CD4-positive, alpha-beta T cell (primary cell): ENCODE measurements around the gene APOL2. TPM values are rescaled to one million over a fixed set of nuclear protein-coding genes. Genes with fewer than 3 reads are reported as not detected.
A peak's percentile ranks its signal among the peaks of the same experiment; 100 is the strongest.
"Not testable (repeated sequence)": the region's sequence is repeated elsewhere in the genome, so short reads cannot be mapped to it uniquely, and the experiment has no call there.

Experiments used
- ATAC-seq: fragments of 200-7000 bp; cut with Tn5 transposase; one replicate; pipeline ENCODE4 v1.10.0; 2022; ENCODE audit warnings: mild to moderate bottlenecking; ENCODE audit not compliant: poor library complexity
- CTCF ChIA-PET: fragments of 350-600 bp; sonication (Branson Sonifier 250); formaldehyde crosslinking; loops from one replicate; lab custom pipeline; 2021; ENCODE audit warnings: antibody characterized with exemption, inconsistent platforms; lab: Charles Lee
- POLR2A ChIA-PET: fragments of 350-600 bp; sonication (Branson Sonifier 250); formaldehyde crosslinking; loops from one replicate; lab custom pipeline; 2021; ENCODE audit warnings: antibody characterized with exemption, inconsistent platforms; lab: Charles Lee
- DNase-seq, 14 experiments: peaks; one replicate each; pipeline ENCODE4 v3.0.0-alpha.2; 2013 to 2020; ENCODE audit warnings: mixed read lengths in 2 of 14
- H3K27ac ChIP-seq, 2 donors: one replicate each; pipeline versions ENCODE4 v1.5.1 to v1.7.0; 2013; ENCODE audit warnings: low read length in 2 of 2, low read depth in 1 of 2, mild to moderate bottlenecking in 1 of 2
- H3K27me3 ChIP-seq, 2 experiments: 1 replicate in 1 of 2; 2 replicates in 1 of 2; pipeline versions ENCODE4 v1.6.1 to v1.7.0; 2013; ENCODE audit warnings: low read length in 2 of 2, control low read depth in 1 of 2, mild to moderate bottlenecking in 1 of 2, moderate library complexity in 1 of 2; ENCODE audit not compliant: insufficient read depth in 2 of 2, control insufficient read depth in 1 of 2
- H3K36me3 ChIP-seq: one replicate; pipeline ENCODE4 v1.6.1; 2013; ENCODE audit warnings: low read length, control low read depth; ENCODE audit not compliant: insufficient read depth
- H3K4me1 ChIP-seq: one replicate; pipeline ENCODE4 v1.6.1; 2013; ENCODE audit warnings: low read length, control low read depth; ENCODE audit not compliant: insufficient read depth
- H3K4me3 ChIP-seq: one replicate; pipeline ENCODE4 v1.5.1; 2013; ENCODE audit warnings: mild to moderate bottlenecking, low read length, moderate library complexity
- H3K9me3 ChIP-seq, 2 experiments: 1 replicate in 1 of 2; 2 replicates in 1 of 2; pipeline versions ENCODE4 v1.6.1 to v1.7.0; 2013; ENCODE audit warnings: low read length in 2 of 2, mild to moderate bottlenecking in 2 of 2, control low read depth in 1 of 2, moderate library complexity in 1 of 2; ENCODE audit not compliant: control insufficient read depth in 1 of 2, insufficient read depth in 1 of 2
- H3K27ac Mint-ChIP-seq: one replicate; pipeline ENCODE4 v1.8.0; 2020; ENCODE audit warnings: mixed read lengths
- H3K27me3 Mint-ChIP-seq: one replicate; pipeline ENCODE4 v1.8.0; 2021; ENCODE audit warnings: mixed read lengths
- H3K36me3 Mint-ChIP-seq: one replicate; pipeline ENCODE4 v1.8.0; 2021; ENCODE audit warnings: low read depth, mixed read lengths
- H3K4me1 Mint-ChIP-seq: one replicate; pipeline ENCODE4 v1.8.0; 2021; ENCODE audit warnings: low read depth, mixed read lengths
- H3K4me3 Mint-ChIP-seq: one replicate; pipeline ENCODE4 v1.8.0; 2020; ENCODE audit warnings: mild to moderate bottlenecking, mixed read lengths
- H3K9me3 Mint-ChIP-seq: one replicate; pipeline ENCODE4 v1.8.0; 2020; ENCODE audit warnings: mixed read lengths
- CTCF ChIP-seq: fragments of 200-600 bp; IDR thresholded peaks from one replicate; pipeline ENCODE4 v1.8.0; 2022; ENCODE audit warnings: antibody characterized with exemption, mild to moderate bottlenecking
- intact Hi-C, 2 experiments: fragments of 100-400 bp; cut with DNase I in 1 of 2; cut with micrococcal nuclease in 1 of 2; formaldehyde crosslinking; loops; one replicate each; pipeline versions ENCODE4 v1.15.1 to v1.9.0; 2023 to 2025; cut with DNase I, micrococcal nuclease
- total RNA-seq, 174 experiments: library from RNA in 2 of 174; stranded (reverse) in 2 of 174; gene quantifications; one replicate each; pipeline ENCODE4 v1.2.3 and lab custom pipeline; 2021 to 2026

Gene APOL2
- total RNA-seq, 2 experiments from 2014 or later, result 17.8 to 21.8 TPM

- peaks cover 24% of the 10 kb centered on the region for H3K4me1 Mint-ChIP-seq
- Histone ChIP-seq H3K4me1 (peaks cover 28% of the 10 kb centered on the region), H3K36me3 (peaks cover 68% of the 10 kb centered on the region)
- H3K9me3 ChIP-seq, DNase-seq, H3K27ac Mint-ChIP-seq, H3K27ac ChIP-seq, H3K27me3 Mint-ChIP-seq, H3K27me3 ChIP-seq, H3K4me3 Mint-ChIP-seq, H3K9me3 Mint-ChIP-seq, intact Hi-C loops, H3K4me3 ChIP-seq, ATAC-seq: not testable (repeated sequence)
- H3K36me3 Mint-ChIP-seq, result peaks cover 87% of the 10 kb centered on the region
- ChIA-PET CTCF (interaction anchor here (1.5 kb wide), 2 partner anchors 16 to 67 kb away, joined by 3 to 4 read pairs; no protein-coding TSS in a partner anchor), POLR2A (interaction anchor here (0.8 kb wide), 1 partner anchor 22 kb away, joined by 3 read pairs; no protein-coding TSS in a partner anchor)
Measured at GRCh38 chr22:36261675-36262074, 22.3 kb upstream of the APOL2 start.

GRCh38 chr22:36259615-36260300 lies 20.4 kb upstream of the APOL2 start:
- Mint-ChIP-seq H3K9me3 (no peaks in the 10 kb centered on the region), H3K27ac (peak overlapping the region; percentile 77), H3K4me3 (no peak overlapping the region), H3K4me1 (peaks cover 35% of the 10 kb centered on the region), H3K27me3 (no peaks in the 10 kb centered on the region), H3K36me3 (peaks cover 79% of the 10 kb centered on the region)
- ChIA-PET CTCF (no interaction called here), POLR2A (no interaction called here)
- no peak for TF ChIP-seq CTCF
- DNase-seq (no peak), ATAC-seq (no peak)
- Histone ChIP-seq H3K36me3 (peaks cover 59% of the 10 kb centered on the region), H3K27me3 (no peaks in the 10 kb centered on the region), H3K9me3 (no peaks in the 10 kb centered on the region), H3K4me3 (no peak overlapping the region), H3K4me1 (peaks cover 37% of the 10 kb centered on the region), H3K27ac (peak overlapping the region in 1 of 2 donors; percentile 14)
- intact Hi-C loops, result no loop called here

- Histone ChIP-seq H3K4me1 (peaks cover 45% of the 10 kb centered on the region), H3K36me3 (peaks cover 56% of the 10 kb centered on the region), H3K9me3 (no peaks in the 10 kb centered on the region), H3K4me3 (no peak overlapping the region), H3K27me3 (no peaks in the 10 kb centered on the region), H3K27ac (peak overlapping the region in 1 of 2 donors; percentile 14)
- H3K9me3 Mint-ChIP-seq, result no peaks in the 10 kb centered on the region
- ChIA-PET POLR2A (no interaction called here), CTCF (no interaction called here)
- peaks cover 79% of the 10 kb centered on the region for H3K36me3 Mint-ChIP-seq
- intact Hi-C loops, result no loop called here
- H3K4me1 Mint-ChIP-seq, result peaks cover 40% of the 10 kb centered on the region
- no peak for TF ChIP-seq CTCF
- peak overlapping the region; percentile 77 for H3K27ac Mint-ChIP-seq
- DNase-seq, result peak in 2 of 14 experiments; percentile 26 to 36
- H3K4me3 Mint-ChIP-seq, result peak overlapping the region; percentile 69
- ATAC-seq, result peak; percentile 43
- H3K27me3 Mint-ChIP-seq, result no peaks in the 10 kb centered on the region
Measured at GRCh38 chr22:36258701-36259614, 19.6 kb upstream of the APOL2 start.
